ENCODE data around the gene PPP5C.

DNA sequence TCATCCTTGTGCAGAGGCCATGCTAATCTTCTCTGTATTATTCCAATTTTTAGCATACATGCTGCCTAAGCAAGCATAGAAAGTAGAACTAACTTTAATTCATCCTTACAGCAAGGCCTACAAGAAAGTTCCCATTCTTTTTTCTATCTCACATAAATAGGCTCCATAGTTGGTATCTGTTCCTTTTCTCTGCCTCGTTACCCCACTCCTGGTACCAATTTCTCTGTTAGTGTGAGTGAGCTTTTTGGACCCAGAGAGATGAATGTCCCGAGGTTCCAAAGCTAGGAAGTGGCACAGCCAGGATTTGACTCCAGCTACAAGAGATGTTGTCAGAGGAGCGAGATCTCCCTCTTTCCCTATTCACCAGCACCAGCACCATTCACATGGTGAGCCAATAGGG is 40.4 kb upstream of the PPP5C start:
- TF ChIP-seq CTCF (IDR thresholded peaks at IDR 0.05; ENCODE audit: insufficient read depth, low read length, poor library complexity, severe bottlenecking) = no peak
- TF ChIP-seq EZH2phosphoT487 (conservative IDR thresholded peaks at IDR 0.05; ENCODE audit: low read length) = no peak

Data from SU-DHL-6 (cell line).